GM19035 (cell line): Measurements from ENCODE around the gene FZD10.

Experiments used
- ATAC-seq: cut with Tn5 transposase; IDR thresholded peaks from one replicate; pipeline ENCODE4 v1.9.1; 2021; ENCODE audit not compliant: unreplicated experiment

The FZD10 gene

GRCh38 chr12:130131801-130132200 lies 30.5 kb upstream of the FZD10 start:
- no peak for ATAC-seq

GRCh38 chr12:130132831-130133511 lies 29.3 kb upstream of the FZD10 start:
- ATAC-seq: no peak

GRCh38 chr12:130133851-130134562 lies 28.3 kb upstream of the FZD10 start:
- ATAC-seq: no peak

GRCh38 chr12:130134563-130134915 lies 27.7 kb upstream of the FZD10 start:
- no peak for ATAC-seq

- no peak for ATAC-seq
Observed at GRCh38 chr12:130136509-130137039, 25.7 kb upstream of the FZD10 start.

GRCh38 chr12:130137040-130138018 lies 24.9 kb upstream of the FZD10 start:
- no peak for ATAC-seq

- no peak for ATAC-seq
Observed at GRCh38 chr12:130138478-130138877, 23.8 kb upstream of the FZD10 start.

GRCh38 chr12:130139567-130140421 lies 22.5 kb upstream of the FZD10 start:
- ATAC-seq: no peak

GRCh38 chr12:130141105-130141504 lies 21.2 kb upstream of the FZD10 start:
- ATAC-seq: no peak

- ATAC-seq: no peak
Observed at GRCh38 chr12:130141901-130142683, 20.2 kb upstream of the FZD10 start.

- no peak for ATAC-seq
Observed at GRCh38 chr12:130142736-130143135, 19.5 kb upstream of the FZD10 start.

GRCh38 chr12:130143136-130143535 lies 19.1 kb upstream of the FZD10 start:
- ATAC-seq: no peak

- no peak for ATAC-seq
Observed at GRCh38 chr12:130144256-130144655, 18.0 kb upstream of the FZD10 start.

- no peak for ATAC-seq
Observed at GRCh38 chr12:130145731-130146130, 16.5 kb upstream of the FZD10 start.

GRCh38 chr12:130146176-130146931 lies 15.9 kb upstream of the FZD10 start:
- no peak for ATAC-seq

GRCh38 chr12:130147875-130148596 lies 14.2 kb upstream of the FZD10 start:
- ATAC-seq: no peak

GRCh38 chr12:130151846-130152245 lies 10.4 kb upstream of the FZD10 start:
- no peak for ATAC-seq

- ATAC-seq: no peak
Observed at GRCh38 chr12:130152386-130152785, 9.9 kb upstream of the FZD10 start.
